Measurements from ENCODE around the gene PRODH2.

- TF ChIP-seq RCOR1 (conservative IDR thresholded peaks at IDR 0.05; ENCODE audit: low read depth, low read length) (no peak), EP300 (IDR thresholded peaks at IDR 0.05; ENCODE audit: borderline replicate concordance in 1 of 2, control insufficient read depth in 1 of 2, low read depth in 2 of 2, low read length in 2 of 2) (no peak), ATF7 (IDR thresholded peaks at IDR 0.05; ENCODE audit: low read depth) (no peak), HDAC2 (IDR thresholded peaks at IDR 0.05) (no peak), CTCF (IDR thresholded peaks at IDR 0.05 in 2 of 3, conservative IDR thresholded peaks at IDR 0.05 in 1 of 3; ENCODE audit: control insufficient read depth in 2 of 3, extremely low read depth in 1 of 3, insufficient read depth in 1 of 3, low read depth in 3 of 3, low read length in 3 of 3) (no peak), BRCA1 (IDR thresholded peaks at IDR 0.05; ENCODE audit: low read depth, low read length) (no peak), RAD21 (IDR thresholded peaks at IDR 0.05; ENCODE audit: insufficient read depth, low read depth, low read length) (no peak), ZBED1 (IDR thresholded peaks at IDR 0.05; ENCODE audit: borderline replicate concordance) (no peak), BMI1 (IDR thresholded peaks at IDR 0.05; ENCODE audit: borderline replicate concordance) (no peak), CBFB (IDR thresholded peaks at IDR 0.05; ENCODE audit: low read depth) (no peak), ESRRA (IDR thresholded peaks at IDR 0.05; ENCODE audit: low read length) (no peak), FOS (IDR thresholded peaks at IDR 0.05; ENCODE audit: borderline replicate concordance, extremely low read depth, insufficient read length) (no peak)
- TF ChIP-seq, protein P1, sequence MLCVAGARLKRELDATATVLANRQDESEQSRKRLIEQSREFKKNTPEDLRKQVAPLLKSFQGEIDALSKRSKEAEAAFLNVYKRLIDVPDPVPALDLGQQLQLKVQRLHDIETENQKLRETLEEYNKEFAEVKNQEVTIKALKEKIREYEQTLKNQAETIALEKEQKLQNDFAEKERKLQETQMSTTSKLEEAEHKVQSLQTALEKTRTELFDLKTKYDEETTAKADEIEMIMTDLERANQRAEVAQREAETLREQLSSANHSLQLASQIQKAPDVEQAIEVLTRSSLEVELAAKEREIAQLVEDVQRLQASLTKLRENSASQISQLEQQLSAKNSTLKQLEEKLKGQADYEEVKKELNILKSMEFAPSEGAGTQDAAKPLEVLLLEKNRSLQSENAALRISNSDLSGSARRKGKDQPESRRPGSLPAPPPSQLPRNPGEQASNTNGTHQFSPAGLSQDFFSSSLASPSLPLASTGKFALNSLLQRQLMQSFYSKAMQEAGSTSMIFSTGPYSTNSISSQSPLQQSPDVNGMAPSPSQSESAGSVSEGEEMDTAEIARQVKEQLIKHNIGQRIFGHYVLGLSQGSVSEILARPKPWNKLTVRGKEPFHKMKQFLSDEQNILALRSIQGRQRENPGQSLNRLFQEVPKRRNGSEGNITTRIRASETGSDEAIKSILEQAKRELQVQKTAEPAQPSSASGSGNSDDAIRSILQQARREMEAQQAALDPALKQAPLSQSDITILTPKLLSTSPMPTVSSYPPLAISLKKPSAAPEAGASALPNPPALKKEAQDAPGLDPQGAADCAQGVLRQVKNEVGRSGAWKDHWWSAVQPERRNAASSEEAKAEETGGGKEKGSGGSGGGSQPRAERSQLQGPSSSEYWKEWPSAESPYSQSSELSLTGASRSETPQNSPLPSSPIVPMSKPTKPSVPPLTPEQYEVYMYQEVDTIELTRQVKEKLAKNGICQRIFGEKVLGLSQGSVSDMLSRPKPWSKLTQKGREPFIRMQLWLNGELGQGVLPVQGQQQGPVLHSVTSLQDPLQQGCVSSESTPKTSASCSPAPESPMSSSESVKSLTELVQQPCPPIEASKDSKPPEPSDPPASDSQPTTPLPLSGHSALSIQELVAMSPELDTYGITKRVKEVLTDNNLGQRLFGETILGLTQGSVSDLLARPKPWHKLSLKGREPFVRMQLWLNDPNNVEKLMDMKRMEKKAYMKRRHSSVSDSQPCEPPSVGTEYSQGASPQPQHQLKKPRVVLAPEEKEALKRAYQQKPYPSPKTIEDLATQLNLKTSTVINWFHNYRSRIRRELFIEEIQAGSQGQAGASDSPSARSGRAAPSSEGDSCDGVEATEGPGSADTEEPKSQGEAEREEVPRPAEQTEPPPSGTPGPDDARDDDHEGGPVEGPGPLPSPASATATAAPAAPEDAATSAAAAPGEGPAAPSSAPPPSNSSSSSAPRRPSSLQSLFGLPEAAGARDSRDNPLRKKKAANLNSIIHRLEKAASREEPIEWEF (IDR thresholded peaks at IDR 0.05; ENCODE audit: insufficient replicate concordance, low read depth, low read length): no peak
Observed at GRCh38 chr19:35843676-35844481, 31.2 kb upstream of the PRODH2 start.
